ENCODE measurements around the gene OR6C4.

Gene OR6C4

DNA sequence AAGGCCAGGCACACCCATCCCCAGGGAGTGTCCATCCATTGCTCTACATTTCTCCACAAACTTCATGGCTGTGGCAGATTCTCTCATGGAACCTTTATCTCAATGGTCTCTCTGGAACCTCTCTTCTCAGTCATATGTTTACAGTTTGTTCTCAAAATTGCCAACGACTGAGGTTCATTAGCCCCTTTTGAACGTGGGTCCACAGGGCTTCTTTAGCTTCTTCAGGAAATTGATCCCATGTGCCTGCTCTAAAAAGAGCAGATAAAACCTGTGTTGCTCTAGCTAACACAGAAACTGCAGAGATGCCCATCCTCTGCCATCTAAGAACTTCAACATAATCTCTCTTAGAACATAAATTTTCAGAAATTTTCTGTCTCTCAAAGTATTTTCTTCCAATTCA, at the start of gene OR6C4:
TSS of gene OR6C4 (plus strand) at position 301 of the 400 bp plus-strand sequence. CDS start 1,625 bp downstream, outside the sequence.
- no peaks in the 10 kb centered on the region for H4K20me1 ChIP-seq (ENCODE audit: insufficient read depth, low read length, poor library complexity, severe bottlenecking)
- H3K4me3 ChIP-seq (ENCODE audit: low read length, poor library complexity, severe bottlenecking): peak within 1 kb of the TSS; percentile 32

DNA sequence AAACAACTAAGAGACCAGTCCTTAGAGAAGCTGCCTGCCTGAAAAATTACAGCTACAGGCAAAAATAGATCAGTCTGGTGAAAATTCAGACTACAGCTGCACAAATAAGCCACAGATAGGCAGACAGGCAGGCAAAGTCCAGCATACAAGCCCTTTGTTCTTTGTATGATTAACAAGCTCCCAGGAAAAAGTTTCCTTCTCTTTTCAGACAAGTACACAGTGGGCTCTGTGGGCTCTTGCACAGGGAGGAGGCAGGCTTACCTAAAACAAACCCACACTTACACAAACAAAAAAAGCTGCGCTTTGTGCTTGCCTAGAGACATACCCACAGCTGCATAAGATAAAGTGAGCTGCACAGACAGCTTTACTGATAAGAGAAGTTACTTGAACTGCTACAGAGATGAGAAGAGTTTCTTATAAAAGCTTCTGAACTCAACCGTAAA, 49.6 kb upstream of the OR6C4 start:
- Histone ChIP-seq H3K79me2 (ENCODE audit: insufficient read depth, low read length) (no peaks in the 10 kb centered on the region), H4K20me1 (ENCODE audit: insufficient read depth, low read length, poor library complexity, severe bottlenecking) (no peaks in the 10 kb centered on the region), H3K9me2 (replicated peaks; ENCODE audit: low read depth, low read length) (no peaks in the 10 kb centered on the region), H3K4me1 (ENCODE audit: insufficient read depth, low read length, poor library complexity, severe bottlenecking) (no peaks in the 10 kb centered on the region), H3K9ac (ENCODE audit: low read depth, low read length, poor library complexity, severe bottlenecking) (no peak overlapping the region), H3K4me2 (ENCODE audit: low read depth, low read length, poor library complexity, severe bottlenecking) (no peak overlapping the region), H3F3A (ENCODE audit: low read depth) (no peaks in the 10 kb centered on the region), H3K36me3 (ENCODE audit: insufficient read depth, low read length) (no peaks in the 10 kb centered on the region), H3K4me3 (ENCODE audit: low read length, poor library complexity, severe bottlenecking) (no peak overlapping the region), H2AFZ (ENCODE audit: low read length) (peak overlapping the region; percentile 34; the same call in 1 of the 2 replicates), H3K27me3 (ENCODE audit: insufficient read depth, low read length, poor library complexity, severe bottlenecking) (no peaks in the 10 kb centered on the region), H3K9me3 (ENCODE audit: insufficient read depth, low read depth, low read length) (no peaks in the 10 kb centered on the region)
- TF ChIP-seq EZH2phosphoT487 (IDR thresholded peaks at IDR 0.05; ENCODE audit: borderline replicate concordance): no peak
- TF ChIP-seq, protein P1, sequence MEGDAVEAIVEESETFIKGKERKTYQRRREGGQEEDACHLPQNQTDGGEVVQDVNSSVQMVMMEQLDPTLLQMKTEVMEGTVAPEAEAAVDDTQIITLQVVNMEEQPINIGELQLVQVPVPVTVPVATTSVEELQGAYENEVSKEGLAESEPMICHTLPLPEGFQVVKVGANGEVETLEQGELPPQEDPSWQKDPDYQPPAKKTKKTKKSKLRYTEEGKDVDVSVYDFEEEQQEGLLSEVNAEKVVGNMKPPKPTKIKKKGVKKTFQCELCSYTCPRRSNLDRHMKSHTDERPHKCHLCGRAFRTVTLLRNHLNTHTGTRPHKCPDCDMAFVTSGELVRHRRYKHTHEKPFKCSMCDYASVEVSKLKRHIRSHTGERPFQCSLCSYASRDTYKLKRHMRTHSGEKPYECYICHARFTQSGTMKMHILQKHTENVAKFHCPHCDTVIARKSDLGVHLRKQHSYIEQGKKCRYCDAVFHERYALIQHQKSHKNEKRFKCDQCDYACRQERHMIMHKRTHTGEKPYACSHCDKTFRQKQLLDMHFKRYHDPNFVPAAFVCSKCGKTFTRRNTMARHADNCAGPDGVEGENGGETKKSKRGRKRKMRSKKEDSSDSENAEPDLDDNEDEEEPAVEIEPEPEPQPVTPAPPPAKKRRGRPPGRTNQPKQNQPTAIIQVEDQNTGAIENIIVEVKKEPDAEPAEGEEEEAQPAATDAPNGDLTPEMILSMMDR (conservative IDR thresholded peaks at IDR 0.05; ENCODE audit: low read length): no peak

More for the DNA sequence above, at the start of gene OR6C4:
- no peaks in the 10 kb centered on the region for H3K27me3 ChIP-seq (ENCODE audit: insufficient read depth, low read length, poor library complexity, severe bottlenecking)
- peak within 1 kb of the TSS; percentile 50 for H3K4me2 ChIP-seq (ENCODE audit: low read depth, low read length, poor library complexity, severe bottlenecking)
- H3F3A ChIP-seq (ENCODE audit: low read depth): no peaks in the 10 kb centered on the region
- TF ChIP-seq, protein P1 (conservative IDR thresholded peaks at IDR 0.05; ENCODE audit: low read length): no peak
- TF ChIP-seq EZH2phosphoT487 (IDR thresholded peaks at IDR 0.05; ENCODE audit: borderline replicate concordance): no peak
- no peak within 1 kb of the TSS for H2AFZ ChIP-seq (ENCODE audit: low read length)
- H3K9ac ChIP-seq (ENCODE audit: low read depth, low read length, poor library complexity, severe bottlenecking): no peak within 1 kb of the TSS
- peaks cover 18% of the 10 kb centered on the region for H3K9me3 ChIP-seq (ENCODE audit: insufficient read depth, low read depth, low read length)
- H3K4me1 ChIP-seq (ENCODE audit: insufficient read depth, low read length, poor library complexity, severe bottlenecking): peaks cover 30% of the 10 kb centered on the region
- H3K36me3 ChIP-seq (ENCODE audit: insufficient read depth, low read length): peaks cover 5% of the 10 kb centered on the region; the same call in 1 of the 2 replicates
- H3K9me2 ChIP-seq (replicated peaks; ENCODE audit: low read depth, low read length): no peaks in the 10 kb centered on the region
- no peaks in the 10 kb centered on the region for H3K79me2 ChIP-seq (ENCODE audit: insufficient read depth, low read length)

DNA sequence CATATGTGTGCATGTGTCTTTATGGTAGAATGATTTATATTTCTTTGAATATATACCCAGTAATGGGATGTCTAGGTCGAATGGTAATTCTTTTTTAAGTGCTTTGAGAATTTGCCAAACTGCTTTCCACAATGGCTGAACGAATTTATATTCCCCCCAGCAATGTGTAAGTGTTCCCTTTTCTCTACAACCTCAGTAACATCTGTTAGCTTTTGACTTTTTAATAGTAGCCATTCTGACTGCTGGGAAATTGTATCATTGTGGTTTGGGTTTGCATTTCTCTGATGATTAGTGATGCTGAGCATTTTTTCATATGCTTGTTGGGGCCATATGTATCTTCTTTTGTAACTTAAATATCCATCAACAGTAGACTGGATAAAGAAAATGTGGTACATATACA, 47.8 kb upstream of the OR6C4 start:
- Histone ChIP-seq H3K27me3 (ENCODE audit: insufficient read depth, low read length, poor library complexity, severe bottlenecking) (no peaks in the 10 kb centered on the region), H3K79me2 (ENCODE audit: insufficient read depth, low read length) (no peaks in the 10 kb centered on the region), H3K9me2 (replicated peaks; ENCODE audit: low read depth, low read length) (no peaks in the 10 kb centered on the region), H3K4me3 (ENCODE audit: low read length, poor library complexity, severe bottlenecking) (no peak overlapping the region), H3K9ac (ENCODE audit: low read depth, low read length, poor library complexity, severe bottlenecking) (no peak overlapping the region), H3K36me3 (ENCODE audit: insufficient read depth, low read length) (no peaks in the 10 kb centered on the region), H2AFZ (ENCODE audit: low read length) (no peak overlapping the region), H3F3A (ENCODE audit: low read depth) (no peaks in the 10 kb centered on the region), H3K4me2 (ENCODE audit: low read depth, low read length, poor library complexity, severe bottlenecking) (no peak overlapping the region), H3K4me1 (ENCODE audit: insufficient read depth, low read length, poor library complexity, severe bottlenecking) (no peaks in the 10 kb centered on the region), H3K9me3 (ENCODE audit: insufficient read depth, low read depth, low read length) (no peaks in the 10 kb centered on the region), H4K20me1 (ENCODE audit: insufficient read depth, low read length, poor library complexity, severe bottlenecking) (no peaks in the 10 kb centered on the region)
- no peak for TF ChIP-seq EZH2phosphoT487 (IDR thresholded peaks at IDR 0.05; ENCODE audit: borderline replicate concordance)

DNA sequence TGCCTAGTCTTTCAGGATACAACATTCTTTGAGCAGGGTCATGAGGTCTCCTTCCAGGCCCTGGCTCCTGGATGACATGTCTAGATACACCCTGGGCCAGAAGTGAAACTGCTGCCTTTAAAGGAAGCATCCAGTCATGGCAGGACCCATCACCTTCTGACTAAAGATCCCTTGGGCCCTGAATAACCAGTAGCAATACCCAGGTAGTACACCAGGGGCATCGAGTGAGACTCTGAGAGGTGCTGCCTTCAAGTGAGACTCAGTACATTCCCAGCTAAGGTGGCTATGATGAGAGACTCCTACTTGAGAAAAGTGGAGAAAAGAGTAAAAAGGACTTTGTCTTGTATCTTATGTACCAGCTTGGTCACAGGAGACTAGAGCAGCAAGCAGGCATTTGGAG, 33.7 kb upstream of the OR6C4 start:
- no peak overlapping the region for H3K9ac ChIP-seq (ENCODE audit: low read depth, low read length, poor library complexity, severe bottlenecking)
- no peaks in the 10 kb centered on the region for H3K4me1 ChIP-seq (ENCODE audit: insufficient read depth, low read length, poor library complexity, severe bottlenecking)
- H3K9me2 ChIP-seq (replicated peaks; ENCODE audit: low read depth, low read length): no peaks in the 10 kb centered on the region
- no peaks in the 10 kb centered on the region for H3K79me2 ChIP-seq (ENCODE audit: insufficient read depth, low read length)
- TF ChIP-seq, protein P1 (conservative IDR thresholded peaks at IDR 0.05; ENCODE audit: low read length): peak; percentile 36; the same call in 1 of the 2 replicates
- TF ChIP-seq EZH2phosphoT487 (IDR thresholded peaks at IDR 0.05; ENCODE audit: borderline replicate concordance): no peak
- H3K4me3 ChIP-seq (ENCODE audit: low read length, poor library complexity, severe bottlenecking): no peak overlapping the region
- H3K27me3 ChIP-seq (ENCODE audit: insufficient read depth, low read length, poor library complexity, severe bottlenecking): no peaks in the 10 kb centered on the region
- no peaks in the 10 kb centered on the region for H4K20me1 ChIP-seq (ENCODE audit: insufficient read depth, low read length, poor library complexity, severe bottlenecking)
- H3K36me3 ChIP-seq (ENCODE audit: insufficient read depth, low read length): no peaks in the 10 kb centered on the region
- H2AFZ ChIP-seq (ENCODE audit: low read length): no peak overlapping the region
- no peaks in the 10 kb centered on the region; the same call in 1 of the 2 replicates for H3K9me3 ChIP-seq (ENCODE audit: insufficient read depth, low read depth, low read length)
- H3K4me2 ChIP-seq (ENCODE audit: low read depth, low read length, poor library complexity, severe bottlenecking): no peak overlapping the region
- H3F3A ChIP-seq (ENCODE audit: low read depth): no peaks in the 10 kb centered on the region
